ENCODE measurements around the gene STXBP5. TPM values are rescaled to one million over a fixed set of nuclear protein-coding genes. Genes with fewer than 3 reads are reported as not detected.

The STXBP5 gene
- total and polyA plus RNA-seq, 2 donors = 16.1 to 16.8 TPM

GRCh38 chr6:147161253-147161973 lies 42.8 kb upstream of the STXBP5 start:
- Histone ChIP-seq H3K27me3 (ENCODE audit: control insufficient read depth in 2 of 2, insufficient read depth in 1 of 2, low read length in 1 of 2) (no peaks in the 10 kb centered on the region), H3K27ac (ENCODE audit: low read depth in 1 of 2, low read length in 1 of 2) (no peak overlapping the region), H3K4me3 (ENCODE audit: low read length in 2 of 2) (no peak overlapping the region), H3K9me3 (ENCODE audit: control insufficient read depth in 2 of 2, insufficient read depth in 1 of 2, low read length in 1 of 2) (no peaks in the 10 kb centered on the region), H3K4me1 (ENCODE audit: control insufficient read depth in 2 of 2, insufficient read depth in 2 of 2, low read length in 2 of 2) (no peaks in the 10 kb centered on the region), H3K36me3 (ENCODE audit: control insufficient read depth in 2 of 2, insufficient read depth in 2 of 2, low read length in 1 of 2) (no peaks in the 10 kb centered on the region)
- WGBS = 97% methylated on average over 4 of the region's 4 CpGs
- DNase-seq (ENCODE audit: low read depth in 6 of 9, low spot score in 9 of 9) = no peak

GRCh38 chr6:147161974-147162495 lies 42.2 kb upstream of the STXBP5 start:
- H3K4me3 ChIP-seq (ENCODE audit: low read length in 2 of 2) = no peak overlapping the region
- 96% methylated on average over 4 of the region's 4 CpGs for WGBS
- H3K36me3 ChIP-seq (ENCODE audit: control insufficient read depth in 2 of 2, insufficient read depth in 2 of 2, low read length in 1 of 2) = no peaks in the 10 kb centered on the region
- no peaks in the 10 kb centered on the region for H3K4me1 ChIP-seq (ENCODE audit: control insufficient read depth in 2 of 2, insufficient read depth in 2 of 2, low read length in 2 of 2)
- no peak overlapping the region for H3K27ac ChIP-seq (ENCODE audit: low read depth in 1 of 2, low read length in 1 of 2)
- no peak for DNase-seq (ENCODE audit: low read depth in 6 of 9, low spot score in 9 of 9)
- no peaks in the 10 kb centered on the region for H3K27me3 ChIP-seq (ENCODE audit: control insufficient read depth in 2 of 2, insufficient read depth in 1 of 2, low read length in 1 of 2)
- H3K9me3 ChIP-seq (ENCODE audit: control insufficient read depth in 2 of 2, insufficient read depth in 1 of 2, low read length in 1 of 2) = no peaks in the 10 kb centered on the region

- no peaks in the 10 kb centered on the region for H3K27me3 ChIP-seq (ENCODE audit: control insufficient read depth in 2 of 2, insufficient read depth in 1 of 2, low read length in 1 of 2)
- H3K9me3 ChIP-seq (ENCODE audit: control insufficient read depth in 2 of 2, insufficient read depth in 1 of 2, low read length in 1 of 2) = no peaks in the 10 kb centered on the region
- H3K4me3 ChIP-seq (ENCODE audit: low read length in 2 of 2) = no peak overlapping the region
- no peak for DNase-seq (ENCODE audit: low read depth in 6 of 9, low spot score in 9 of 9)
- no peaks in the 10 kb centered on the region for H3K4me1 ChIP-seq (ENCODE audit: control insufficient read depth in 2 of 2, insufficient read depth in 2 of 2, low read length in 2 of 2)
- H3K27ac ChIP-seq (ENCODE audit: low read depth in 1 of 2, low read length in 1 of 2) = no peak overlapping the region
- H3K36me3 ChIP-seq (ENCODE audit: control insufficient read depth in 2 of 2, insufficient read depth in 2 of 2, low read length in 1 of 2) = no peaks in the 10 kb centered on the region
Observed at GRCh38 chr6:147164761-147165160, 39.5 kb upstream of the STXBP5 start.

GRCh38 chr6:147166360-147166944 lies 37.8 kb upstream of the STXBP5 start:
- Histone ChIP-seq H3K9me3 (ENCODE audit: control insufficient read depth in 2 of 2, insufficient read depth in 1 of 2, low read length in 1 of 2) (no peaks in the 10 kb centered on the region), H3K4me1 (ENCODE audit: control insufficient read depth in 2 of 2, insufficient read depth in 2 of 2, low read length in 2 of 2) (no peaks in the 10 kb centered on the region), H3K27me3 (ENCODE audit: control insufficient read depth in 2 of 2, insufficient read depth in 1 of 2, low read length in 1 of 2) (no peaks in the 10 kb centered on the region), H3K36me3 (ENCODE audit: control insufficient read depth in 2 of 2, insufficient read depth in 2 of 2, low read length in 1 of 2) (no peaks in the 10 kb centered on the region), H3K4me3 (ENCODE audit: low read length in 2 of 2) (no peak overlapping the region), H3K27ac (ENCODE audit: low read depth in 1 of 2, low read length in 1 of 2) (no peak overlapping the region)
- WGBS = 61% methylated on average over 2 of the region's 2 CpGs
- DNase-seq (ENCODE audit: low read depth in 6 of 9, low spot score in 9 of 9) = no peak

- WGBS = 97% methylated on average over 1 of the region's 1 CpG
- H3K36me3 ChIP-seq (ENCODE audit: control insufficient read depth in 2 of 2, insufficient read depth in 2 of 2, low read length in 1 of 2) = no peaks in the 10 kb centered on the region
- H3K4me1 ChIP-seq (ENCODE audit: control insufficient read depth in 2 of 2, insufficient read depth in 2 of 2, low read length in 2 of 2) = no peaks in the 10 kb centered on the region
Observed at GRCh38 chr6:147166992-147167391, 37.2 kb upstream of the STXBP5 start.

GRCh38 chr6:147167576-147168461 lies 36.4 kb upstream of the STXBP5 start:
- Histone ChIP-seq H3K4me1 (ENCODE audit: control insufficient read depth in 2 of 2, insufficient read depth in 2 of 2, low read length in 2 of 2) (no peaks in the 10 kb centered on the region), H3K27ac (ENCODE audit: low read depth in 1 of 2, low read length in 1 of 2) (no peak overlapping the region), H3K4me3 (ENCODE audit: low read length in 2 of 2) (no peak overlapping the region), H3K27me3 (ENCODE audit: control insufficient read depth in 2 of 2, insufficient read depth in 1 of 2, low read length in 1 of 2) (no peaks in the 10 kb centered on the region), H3K36me3 (ENCODE audit: control insufficient read depth in 2 of 2, insufficient read depth in 2 of 2, low read length in 1 of 2) (no peaks in the 10 kb centered on the region), H3K9me3 (ENCODE audit: control insufficient read depth in 2 of 2, insufficient read depth in 1 of 2, low read length in 1 of 2) (no peaks in the 10 kb centered on the region)
- DNase-seq (ENCODE audit: low read depth in 6 of 9, low spot score in 9 of 9) = no peak
- WGBS = 96% methylated on average over 4 of the region's 4 CpGs

More at GRCh38 chr6:147166992-147167391, 37.2 kb upstream of the STXBP5 start:
- Histone ChIP-seq H3K9me3 (ENCODE audit: control insufficient read depth in 2 of 2, insufficient read depth in 1 of 2, low read length in 1 of 2) (no peaks in the 10 kb centered on the region), H3K27me3 (ENCODE audit: control insufficient read depth in 2 of 2, insufficient read depth in 1 of 2, low read length in 1 of 2) (no peaks in the 10 kb centered on the region), H3K27ac (ENCODE audit: low read depth in 1 of 2, low read length in 1 of 2) (no peak overlapping the region), H3K4me3 (ENCODE audit: low read length in 2 of 2) (no peak overlapping the region)
- DNase-seq (ENCODE audit: low read depth in 6 of 9, low spot score in 9 of 9) = no peak

GRCh38 chr6:147169529-147169928 lies 34.7 kb upstream of the STXBP5 start:
- Histone ChIP-seq H3K9me3 (ENCODE audit: control insufficient read depth in 2 of 2, insufficient read depth in 1 of 2, low read length in 1 of 2) (no peaks in the 10 kb centered on the region), H3K27ac (ENCODE audit: low read depth in 1 of 2, low read length in 1 of 2) (no peak overlapping the region), H3K27me3 (ENCODE audit: control insufficient read depth in 2 of 2, insufficient read depth in 1 of 2, low read length in 1 of 2) (no peaks in the 10 kb centered on the region), H3K4me3 (ENCODE audit: low read length in 2 of 2) (no peak overlapping the region), H3K36me3 (ENCODE audit: control insufficient read depth in 2 of 2, insufficient read depth in 2 of 2, low read length in 1 of 2) (no peaks in the 10 kb centered on the region), H3K4me1 (ENCODE audit: control insufficient read depth in 2 of 2, insufficient read depth in 2 of 2, low read length in 2 of 2) (no peaks in the 10 kb centered on the region)
- WGBS = 96% methylated on average over 1 of the region's 1 CpG
- DNase-seq (ENCODE audit: low read depth in 6 of 9, low spot score in 9 of 9) = no peak

GRCh38 chr6:147170269-147170668 lies 33.9 kb upstream of the STXBP5 start:
- 96% methylated on average over 1 of the region's 1 CpG for WGBS
- Histone ChIP-seq H3K27me3 (ENCODE audit: control insufficient read depth in 2 of 2, insufficient read depth in 1 of 2, low read length in 1 of 2) (no peaks in the 10 kb centered on the region), H3K9me3 (ENCODE audit: control insufficient read depth in 2 of 2, insufficient read depth in 1 of 2, low read length in 1 of 2) (no peaks in the 10 kb centered on the region), H3K4me1 (ENCODE audit: control insufficient read depth in 2 of 2, insufficient read depth in 2 of 2, low read length in 2 of 2) (no peaks in the 10 kb centered on the region), H3K4me3 (ENCODE audit: low read length in 2 of 2) (no peak overlapping the region), H3K27ac (ENCODE audit: low read depth in 1 of 2, low read length in 1 of 2) (no peak overlapping the region), H3K36me3 (ENCODE audit: control insufficient read depth in 2 of 2, insufficient read depth in 2 of 2, low read length in 1 of 2) (no peaks in the 10 kb centered on the region)
- no peak for DNase-seq (ENCODE audit: low read depth in 6 of 9, low spot score in 9 of 9)

GRCh38 chr6:147173140-147173539 lies 31.1 kb upstream of the STXBP5 start:
- WGBS = 91% methylated on average over 5 of the region's 5 CpGs
- Histone ChIP-seq H3K4me3 (ENCODE audit: low read length in 2 of 2) (no peak overlapping the region), H3K27me3 (ENCODE audit: control insufficient read depth in 2 of 2, insufficient read depth in 1 of 2, low read length in 1 of 2) (no peaks in the 10 kb centered on the region), H3K9me3 (ENCODE audit: control insufficient read depth in 2 of 2, insufficient read depth in 1 of 2, low read length in 1 of 2) (no peaks in the 10 kb centered on the region), H3K36me3 (ENCODE audit: control insufficient read depth in 2 of 2, insufficient read depth in 2 of 2, low read length in 1 of 2) (no peaks in the 10 kb centered on the region), H3K4me1 (ENCODE audit: control insufficient read depth in 2 of 2, insufficient read depth in 2 of 2, low read length in 2 of 2) (no peaks in the 10 kb centered on the region), H3K27ac (ENCODE audit: low read depth in 1 of 2, low read length in 1 of 2) (no peak overlapping the region)
- no peak for DNase-seq (ENCODE audit: low read depth in 6 of 9, low spot score in 9 of 9)

Measured in thymus (tissue), 11 donors.